OCI-LY7 (cell line): ENCODE measurements around the gene BTBD17. TPM values are rescaled to one million over a fixed set of nuclear protein-coding genes. Genes with fewer than 3 reads are reported as not detected.
A peak's percentile ranks its signal among the peaks of the same experiment; 100 is the strongest.
"Not testable (repeated sequence)": the region's sequence is repeated elsewhere in the genome, so short reads cannot be mapped to it uniquely, and the experiment has no call there.

ENCODE experiments used
- BruUV-seq: library from RNA; stranded (reverse); fragments of 400-500 nt; replicated peaks from 2 replicates; lab custom pipeline; 2021; lab: Mats Ljungman, UMichigan
- CTCF ChIA-PET: fragments of 300-600 bp; sonication (Branson Sonifier 250); formaldehyde crosslinking; loops from one replicate; lab custom pipeline; 2022; ENCODE audit warnings: antibody characterized with exemption; ENCODE audit not compliant: unreplicated experiment; lab: Charles Lee
- POLR2A ChIA-PET: fragments of 300-600 bp; sonication (Branson Sonifier 250); formaldehyde crosslinking; loops from one replicate; lab custom pipeline; 2022; ENCODE audit warnings: antibody characterized with exemption; lab: Charles Lee
- DNase-seq: peaks from one replicate; pipeline ENCODE4 v3.0.0-alpha.2; 2015; ENCODE audit warnings: low spot score
- H2AFZ ChIP-seq: fragments of 200-600 bp; sonication (generic), shearing (Covaris generic); 2 replicates; pipeline ENCODE4 v1.6.1; 2014; ENCODE audit warnings: mild to moderate bottlenecking, antibody characterized with exemption, low read length, moderate library complexity
- H3K27ac ChIP-seq: fragments of 200-600 bp; sonication (generic); 2 replicates; pipeline ENCODE4 v1.5.1; 2014; ENCODE audit warnings: mixed run types, low read depth, mild to moderate bottlenecking, moderate library complexity, low read length, inconsistent platforms; ENCODE audit not compliant: poor library complexity, severe bottlenecking
- H3K36me3 ChIP-seq: fragments of 200-600 bp; sonication (generic); 2 replicates; pipeline ENCODE4 v1.6.1; 2014; ENCODE audit warnings: mild to moderate bottlenecking, antibody characterized with exemption, low read length, moderate library complexity, mixed read lengths; ENCODE audit not compliant: insufficient read depth
- H3K4me1 ChIP-seq: fragments of 200-600 bp; sonication (generic); 2 replicates; pipeline ENCODE4 v1.5.1; 2014; ENCODE audit warnings: mild to moderate bottlenecking, low read length; ENCODE audit not compliant: insufficient read depth, poor library complexity, severe bottlenecking
- H3K4me2 ChIP-seq: fragments of 200-600 bp; sonication (generic); 2 replicates; pipeline ENCODE4 v1.6.1; 2014; ENCODE audit warnings: mild to moderate bottlenecking, low read length
- H3K4me3 ChIP-seq: fragments of 200-600 bp; sonication (generic); 2 replicates; pipeline ENCODE4 v1.5.1; 2014; ENCODE audit warnings: mild to moderate bottlenecking, low read depth, low read length; ENCODE audit not compliant: poor library complexity, severe bottlenecking
- H3K79me2 ChIP-seq: fragments of 200-600 bp; sonication (generic); 2 replicates; pipeline ENCODE4 v1.6.1; 2016; ENCODE audit warnings: low read depth, mild to moderate bottlenecking, low read length, moderate library complexity, mixed read lengths; ENCODE audit not compliant: insufficient read depth
- H3K9me2 ChIP-seq: fragments of 200-600 bp; sonication (generic); 2 replicates; pipeline ENCODE4 v1.6.1; 2016; ENCODE audit warnings: mild to moderate bottlenecking, low read length, mixed read lengths; ENCODE audit not compliant: insufficient read depth
- H3K9me3 ChIP-seq: fragments of 200-600 bp; sonication (generic); 2 replicates; pipeline ENCODE4 v1.6.1; 2014; ENCODE audit warnings: mild to moderate bottlenecking, mixed run types, low read length, mixed read lengths
- H4K20me1 ChIP-seq: fragments of 200-600 bp; sonication (generic); 2 replicates; pipeline ENCODE4 v1.6.1; 2014; ENCODE audit warnings: mild to moderate bottlenecking, antibody characterized with exemption, low read length, moderate library complexity, mixed read lengths; ENCODE audit not compliant: insufficient read depth
- EZH2phosphoT487 ChIP-seq: fragments of 200-600 bp; sonication (generic); IDR thresholded peaks from 2 replicates; pipeline ENCODE4 v1.6.1; 2018; ENCODE audit warnings: low read depth, borderline replicate concordance, mild to moderate bottlenecking, mixed run types, antibody characterized with exemption, low read length, moderate library complexity, mixed read lengths
- intact Hi-C: fragments of 100-400 bp; cut with micrococcal nuclease; formaldehyde crosslinking; loops from one replicate; pipeline ENCODE4 v1.10.0; 2022; ENCODE audit not compliant: unreplicated experiment
- total RNA-seq, 2 experiments: library from RNA; depleted of rRNA in 1 of 2; stranded (reverse); fragments of >200 nt in 1 of 2; shearing (Covaris generic) in 1 of 2; gene quantifications; 2 replicates each; pipeline ENCODE4 v1.2.3, GENCODE V29; 2014 to 2022
- TF ChIP-seq, protein P1 (sequence below): fragments of 200-600 bp; sonication (generic); conservative IDR thresholded peaks from 2 replicates; pipeline ENCODE4 v1.5.1; 2014; ENCODE audit warnings: mild to moderate bottlenecking, antibody characterized with exemption, low read length, moderate library complexity, mixed read lengths

BTBD17 gene
- total RNA-seq, 2 experiments from 2014 or later = not detected

- no peaks in the 10 kb centered on the region for H4K20me1 ChIP-seq
- H3K4me3 ChIP-seq = no peak overlapping the region
- intact Hi-C loops = no loop called here
- no peak for DNase-seq
- no peak overlapping the region for H3K27ac ChIP-seq
- TF ChIP-seq EZH2phosphoT487 = no peak
- TF ChIP-seq, protein P1, sequence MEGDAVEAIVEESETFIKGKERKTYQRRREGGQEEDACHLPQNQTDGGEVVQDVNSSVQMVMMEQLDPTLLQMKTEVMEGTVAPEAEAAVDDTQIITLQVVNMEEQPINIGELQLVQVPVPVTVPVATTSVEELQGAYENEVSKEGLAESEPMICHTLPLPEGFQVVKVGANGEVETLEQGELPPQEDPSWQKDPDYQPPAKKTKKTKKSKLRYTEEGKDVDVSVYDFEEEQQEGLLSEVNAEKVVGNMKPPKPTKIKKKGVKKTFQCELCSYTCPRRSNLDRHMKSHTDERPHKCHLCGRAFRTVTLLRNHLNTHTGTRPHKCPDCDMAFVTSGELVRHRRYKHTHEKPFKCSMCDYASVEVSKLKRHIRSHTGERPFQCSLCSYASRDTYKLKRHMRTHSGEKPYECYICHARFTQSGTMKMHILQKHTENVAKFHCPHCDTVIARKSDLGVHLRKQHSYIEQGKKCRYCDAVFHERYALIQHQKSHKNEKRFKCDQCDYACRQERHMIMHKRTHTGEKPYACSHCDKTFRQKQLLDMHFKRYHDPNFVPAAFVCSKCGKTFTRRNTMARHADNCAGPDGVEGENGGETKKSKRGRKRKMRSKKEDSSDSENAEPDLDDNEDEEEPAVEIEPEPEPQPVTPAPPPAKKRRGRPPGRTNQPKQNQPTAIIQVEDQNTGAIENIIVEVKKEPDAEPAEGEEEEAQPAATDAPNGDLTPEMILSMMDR = no peak
- H3K4me1 ChIP-seq = peaks cover 18% of the 10 kb centered on the region
- H3K9me3 ChIP-seq = no peaks in the 10 kb centered on the region
- H3K4me2 ChIP-seq = no peak overlapping the region
- no peak overlapping the region for H2AFZ ChIP-seq
- H3K79me2 ChIP-seq = no peaks in the 10 kb centered on the region
- BruUV-seq = no TSS peak
- ChIA-PET POLR2A (interaction anchor here (0.8 to 1.3 kb wide), 2 partner anchors 46 to 110 kb away, joined by 3 read pairs; no protein-coding TSS in a partner anchor), CTCF (no interaction called here)
- no peaks in the 10 kb centered on the region for H3K9me2 ChIP-seq
- no peaks in the 10 kb centered on the region for H3K36me3 ChIP-seq
Measured at GRCh38 chr17:74408815-74409214, 47.1 kb upstream of the BTBD17 start.

DNA sequence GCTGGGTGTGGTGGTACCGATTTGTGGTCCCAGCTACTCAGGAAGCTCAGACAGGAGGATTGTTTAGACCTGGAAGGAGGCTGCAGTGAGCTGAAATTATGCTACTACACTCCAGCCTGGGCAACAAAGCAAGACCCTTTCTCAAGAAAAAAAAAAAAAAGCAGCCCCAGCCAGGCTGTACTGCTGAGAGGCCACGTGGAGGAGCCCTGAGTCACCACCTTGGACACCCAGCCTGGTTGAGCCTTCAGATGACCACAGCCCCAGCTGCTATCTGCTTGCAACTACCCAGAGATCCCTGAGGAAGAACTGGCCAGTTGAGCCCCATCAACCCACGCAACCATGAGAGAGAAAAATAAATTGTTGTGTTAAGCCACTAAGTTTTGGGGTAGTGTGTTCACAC, 46.6 kb upstream of the BTBD17 start:
- Histone ChIP-seq H3K4me2 (no peak overlapping the region), H4K20me1 (no peaks in the 10 kb centered on the region), H3K9me2 (no peaks in the 10 kb centered on the region), H3K36me3 (no peaks in the 10 kb centered on the region), H3K4me1 (peaks cover 13% of the 10 kb centered on the region), H2AFZ (no peak overlapping the region), H3K4me3 (no peak overlapping the region), H3K79me2 (no peaks in the 10 kb centered on the region), H3K9me3 (no peaks in the 10 kb centered on the region), H3K27ac (no peak overlapping the region)
- ChIA-PET POLR2A (interaction anchor here (0.8 to 2.2 kb wide), 2 partner anchors 46 to 109 kb away, joined by 3 to 4 read pairs; no protein-coding TSS in a partner anchor), CTCF (no interaction called here)
- TF ChIP-seq, protein P1 = peak; percentile 40
- TF ChIP-seq EZH2phosphoT487 = no peak
- DNase-seq = peak; percentile 19
- intact Hi-C loops = no loop called here
- no TSS peak for BruUV-seq

DNA sequence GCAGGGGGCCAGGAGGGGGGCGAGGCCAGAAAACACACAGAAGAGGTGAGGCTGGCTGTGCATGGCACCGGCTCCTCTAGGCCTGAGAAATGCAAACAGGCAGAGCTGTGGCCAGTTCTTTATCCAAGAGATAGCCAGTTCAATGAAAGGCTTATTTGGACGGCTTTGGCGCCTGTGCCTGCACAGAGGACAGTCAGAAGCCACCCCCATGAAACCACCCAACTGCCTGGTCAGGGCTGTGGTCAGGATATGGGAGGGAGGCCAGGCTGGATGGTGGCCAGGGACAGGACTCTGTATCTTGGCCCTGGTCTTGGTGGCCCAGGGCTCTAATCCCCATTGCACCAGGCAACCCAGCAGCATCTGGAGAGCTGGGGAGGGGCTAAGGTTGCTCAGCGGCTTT, 45.7 kb upstream of the BTBD17 start:
- Histone ChIP-seq H3K4me1 (peaks cover 13% of the 10 kb centered on the region), H2AFZ (no peak overlapping the region), H3K79me2 (no peaks in the 10 kb centered on the region), H3K9me3 (no peaks in the 10 kb centered on the region), H3K36me3 (no peaks in the 10 kb centered on the region), H3K9me2 (no peaks in the 10 kb centered on the region), H3K4me2 (no peak overlapping the region), H3K4me3 (no peak overlapping the region), H3K27ac (no peak overlapping the region), H4K20me1 (no peaks in the 10 kb centered on the region)
- intact Hi-C loops = no loop called here
- no TSS peak for BruUV-seq
- TF ChIP-seq, protein P1 = no peak
- CTCF ChIA-PET = no interaction called here
- POLR2A ChIA-PET = interaction anchor here (2.2 kb wide), 1 partner anchor 47 kb away, joined by 4 read pairs; no protein-coding TSS in a partner anchor
- DNase-seq = no peak

- H4K20me1 ChIP-seq, DNase-seq, H2AFZ ChIP-seq, H3K4me1 ChIP-seq, H3K27ac ChIP-seq, intact Hi-C loops, CTCF ChIA-PET, H3K9me3 ChIP-seq, H3K36me3 ChIP-seq, H3K4me3 ChIP-seq, H3K9me2 ChIP-seq, POLR2A ChIA-PET, H3K79me2 ChIP-seq, BruUV-seq, H3K4me2 ChIP-seq: not testable (repeated sequence)
Measured at GRCh38 chr17:74405311-74405710, 43.6 kb upstream of the BTBD17 start.
